Femur (tissue), 1 donor: ENCODE results near the gene TRIM67.
A peak's percentile ranks its signal among the peaks of the same experiment; 100 is the strongest.
"Not testable (repeated sequence)": the region's sequence is repeated elsewhere in the genome, so short reads cannot be mapped to it uniquely, and the experiment has no call there.

Experiments
- DNase-seq: peaks from one replicate; pipeline ENCODE4 v3.0.0-alpha.2; 2017

Gene TRIM67

DNA sequence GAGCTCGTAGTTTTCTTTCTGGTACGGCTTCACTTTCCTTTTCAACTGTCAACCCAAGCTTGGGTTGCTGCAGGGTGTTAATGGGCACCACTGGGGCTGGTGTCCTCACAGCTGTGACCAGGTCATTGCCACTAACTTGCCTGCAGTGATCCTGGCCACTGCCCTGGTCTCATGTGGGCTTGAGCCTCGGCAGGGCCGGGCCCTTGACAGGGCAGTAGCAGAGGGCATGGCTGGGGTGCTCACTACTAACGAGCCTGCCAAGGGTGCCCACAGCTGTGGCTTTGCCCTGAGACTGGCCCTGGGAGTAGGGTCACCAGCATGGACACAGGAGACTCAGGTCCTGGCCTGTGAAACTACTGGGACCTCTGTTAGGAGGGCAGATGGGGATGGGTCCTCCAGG is 47.7 kb downstream of the TRIM67 start:
- DNase-seq = no peak

DNA sequence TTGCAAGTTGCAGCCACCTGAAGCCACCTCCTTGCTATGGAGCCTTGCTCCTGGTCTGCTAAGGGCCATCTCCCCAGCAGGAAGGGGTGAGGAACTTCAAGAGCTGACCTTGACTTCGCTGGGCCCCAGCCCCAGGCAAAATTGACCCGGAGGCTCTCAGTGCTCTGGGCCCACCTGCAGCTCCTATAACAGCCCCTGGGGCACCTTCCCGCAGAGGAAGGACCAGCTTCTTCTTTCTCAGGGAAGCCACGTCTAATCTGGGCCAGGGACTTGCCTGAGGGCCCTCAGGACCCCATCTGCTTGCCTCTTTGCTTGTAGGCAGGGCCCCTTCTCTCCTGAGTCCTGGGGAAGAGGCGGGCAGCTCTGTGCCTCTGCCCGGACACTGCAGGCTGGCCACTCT is 48.3 kb downstream of the TRIM67 start:
- no peak for DNase-seq

DNA sequence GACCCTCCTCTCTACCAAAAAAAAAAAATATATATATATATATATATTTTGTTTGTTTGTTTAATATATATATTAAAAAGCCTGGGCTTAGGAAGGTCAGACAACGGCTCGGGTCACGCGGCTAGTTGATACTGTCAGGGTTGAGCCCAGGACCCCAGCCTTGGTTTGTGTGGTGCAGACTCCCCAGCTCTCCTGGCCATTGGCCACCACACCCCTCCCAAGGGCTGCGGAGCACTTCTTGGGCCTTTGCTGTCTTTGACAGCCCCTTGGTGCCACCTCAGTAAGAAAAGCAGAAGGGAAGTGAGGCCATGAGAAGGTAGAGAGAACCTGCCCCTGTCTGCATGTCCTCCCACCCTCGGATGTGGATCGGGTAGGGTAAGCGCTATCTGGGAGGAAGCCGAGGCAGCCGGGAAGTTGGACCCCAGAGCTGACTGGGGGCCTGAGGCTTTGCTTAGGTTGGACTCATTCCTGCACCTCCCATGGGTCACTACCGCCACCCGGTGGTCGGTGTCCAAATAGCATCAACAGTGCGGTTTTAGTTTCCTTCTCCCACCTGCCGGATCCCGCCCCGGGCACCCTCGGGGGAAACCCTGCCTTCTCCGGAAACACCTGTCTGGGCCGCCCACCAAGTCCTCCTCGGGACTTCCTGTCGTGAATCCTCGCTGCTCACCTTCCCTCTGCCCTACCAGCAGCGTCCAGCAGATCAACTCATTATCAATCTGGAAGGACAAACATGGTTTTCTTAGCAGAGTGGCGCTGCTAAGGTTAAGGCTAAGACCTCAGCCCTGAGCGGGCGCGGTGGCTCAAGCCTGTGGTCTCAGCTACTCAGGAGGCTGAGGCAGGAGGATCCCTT is 49.4 kb downstream of the TRIM67 start:
- DNase-seq = peak; percentile 86

DNA sequence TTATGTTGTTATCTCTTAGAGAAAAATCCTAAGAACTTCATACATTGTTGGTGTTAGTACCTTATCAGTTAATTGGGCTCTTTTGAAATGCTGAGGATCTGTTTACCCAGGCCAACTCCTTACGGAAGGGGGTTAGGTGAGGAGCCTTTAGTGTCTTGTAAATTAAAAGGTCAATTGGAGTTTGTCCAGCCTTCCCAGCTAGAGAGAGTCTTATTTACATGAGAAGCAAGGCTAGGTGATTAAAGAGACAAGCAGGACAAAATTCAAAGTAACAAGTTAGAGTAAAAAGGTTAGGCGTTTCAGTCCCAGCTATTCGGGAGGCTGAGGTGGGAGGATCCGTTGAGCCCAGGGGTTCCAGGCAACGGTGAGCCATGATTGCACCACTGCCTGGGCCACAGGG is 50.4 kb downstream of the TRIM67 start:
- DNase-seq = not testable (repeated sequence)

DNA sequence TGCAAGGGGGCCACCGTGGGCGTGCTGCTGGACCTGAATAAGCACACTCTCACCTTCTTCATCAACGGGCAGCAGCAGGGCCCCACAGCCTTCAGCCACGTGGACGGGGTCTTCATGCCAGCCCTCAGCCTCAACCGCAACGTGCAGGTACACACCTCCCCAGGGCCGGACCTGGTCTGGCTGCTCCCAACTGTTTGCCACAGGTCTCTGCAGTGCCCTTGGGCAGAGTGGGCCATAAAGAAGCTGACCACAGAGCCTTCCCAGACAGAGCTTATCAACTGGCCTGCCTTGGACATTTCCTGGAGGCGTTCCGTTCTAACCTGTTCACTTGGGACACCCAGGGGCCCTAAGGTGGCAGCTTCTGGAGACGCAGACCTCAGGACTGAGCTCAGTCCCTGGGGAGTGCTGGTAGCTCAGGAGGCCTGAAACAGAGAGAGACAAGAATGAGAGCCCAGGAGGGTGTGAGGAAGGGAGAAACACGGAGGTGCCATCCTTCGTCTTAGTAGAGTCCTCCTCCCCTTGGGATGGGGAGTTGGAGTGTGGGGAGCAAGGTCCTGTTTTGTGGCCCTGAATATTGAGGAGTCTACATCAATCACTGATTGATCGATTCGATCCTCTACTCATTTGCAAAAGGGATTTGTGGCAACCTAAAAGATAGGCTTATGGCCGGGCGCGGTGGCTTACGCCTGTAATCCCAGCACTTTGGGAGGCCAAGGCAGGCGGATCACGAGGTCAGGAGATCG is 52.1 kb downstream of the TRIM67 start:
- DNase-seq = no peak

DNA sequence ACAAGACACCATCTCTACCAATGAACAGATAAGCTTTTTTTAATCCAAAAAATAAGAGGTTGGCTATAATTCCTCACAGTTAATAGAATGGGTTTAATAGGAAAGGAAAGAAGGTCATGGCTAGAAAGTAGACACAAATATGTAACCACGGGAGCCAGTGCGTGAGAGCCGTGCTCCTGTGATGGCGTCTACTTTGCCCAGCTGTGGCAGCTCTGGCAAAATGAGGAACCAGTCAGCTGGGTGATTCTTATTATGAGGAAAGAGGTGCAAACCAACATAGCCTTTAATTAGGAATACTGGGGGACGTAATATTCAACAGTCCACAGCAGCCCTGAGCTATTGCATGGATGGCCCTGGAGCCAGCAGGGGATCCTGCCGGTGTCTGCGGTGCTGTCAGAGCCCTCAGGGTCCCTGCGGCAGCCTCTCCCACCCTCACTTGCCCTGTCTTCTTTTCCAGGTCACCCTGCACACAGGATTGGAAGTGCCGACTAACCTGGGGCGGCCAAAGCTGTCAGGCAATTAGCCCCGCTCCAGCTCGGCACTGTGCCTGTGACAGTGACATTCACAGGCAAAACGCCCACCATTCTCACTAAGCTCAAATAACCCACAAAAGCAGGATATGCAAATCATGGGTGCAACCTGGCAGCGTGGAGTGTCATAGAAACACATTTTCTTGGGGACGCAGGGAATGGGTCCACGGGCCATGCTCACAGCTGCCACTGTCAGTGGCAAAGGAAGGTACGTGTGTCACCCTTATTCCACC is 53.2 kb downstream of the TRIM67 start:
- no peak for DNase-seq

DNA sequence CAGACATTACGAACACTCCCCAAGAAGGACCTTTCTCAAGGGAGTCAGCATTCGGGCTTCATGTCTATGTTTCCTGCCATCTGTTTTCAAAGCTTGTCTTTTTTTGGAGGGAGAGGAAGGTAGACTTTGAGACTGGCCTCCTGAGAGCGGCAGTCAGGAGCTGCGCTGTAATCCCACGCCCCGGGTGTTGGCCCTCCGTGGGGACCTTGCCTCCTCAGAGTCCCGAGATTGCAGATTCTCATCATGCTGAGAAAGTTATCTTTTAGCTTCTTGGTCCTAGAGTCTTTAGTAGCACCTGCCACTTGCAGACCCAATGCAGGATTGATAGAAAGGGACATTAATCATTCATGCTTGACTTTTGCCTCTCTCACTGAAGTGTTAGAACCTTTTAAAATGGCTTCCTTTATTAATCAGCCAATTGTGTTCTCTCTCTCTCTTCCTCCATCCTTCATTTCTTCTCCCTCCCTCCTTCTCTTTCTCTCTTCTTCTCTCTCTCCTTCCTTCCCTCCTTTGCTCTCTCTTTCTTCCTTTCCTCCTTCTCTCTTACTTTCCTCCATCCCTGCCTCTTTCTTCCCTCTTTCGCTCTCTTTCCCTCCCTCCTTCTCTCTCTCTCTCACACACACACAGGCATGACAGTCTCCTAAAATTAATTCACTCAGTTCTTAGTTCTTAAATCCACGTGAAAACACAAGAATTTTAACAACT is 54.0 kb downstream of the TRIM67 start:
- no peak for DNase-seq

DNA sequence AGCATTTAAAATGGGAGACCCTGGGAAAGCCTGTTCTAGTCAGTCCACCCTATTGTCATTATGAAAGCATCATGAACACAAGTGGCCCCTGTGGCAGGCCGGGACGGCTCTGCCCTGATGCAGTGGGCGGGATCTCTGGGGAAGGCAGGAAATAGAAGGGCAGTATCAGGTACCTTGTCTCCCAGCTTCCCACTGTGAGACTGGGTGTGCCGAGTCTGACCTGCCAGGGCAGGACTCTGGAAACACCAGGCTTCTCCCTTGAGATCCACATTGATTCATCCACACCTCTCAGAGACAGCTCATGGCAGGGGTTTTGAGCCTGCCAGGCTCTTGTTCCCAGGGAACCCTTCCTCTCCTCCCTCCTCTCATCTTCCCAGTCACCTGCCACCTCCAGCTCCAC is 54.6 kb downstream of the TRIM67 start:
- DNase-seq = no peak

DNA sequence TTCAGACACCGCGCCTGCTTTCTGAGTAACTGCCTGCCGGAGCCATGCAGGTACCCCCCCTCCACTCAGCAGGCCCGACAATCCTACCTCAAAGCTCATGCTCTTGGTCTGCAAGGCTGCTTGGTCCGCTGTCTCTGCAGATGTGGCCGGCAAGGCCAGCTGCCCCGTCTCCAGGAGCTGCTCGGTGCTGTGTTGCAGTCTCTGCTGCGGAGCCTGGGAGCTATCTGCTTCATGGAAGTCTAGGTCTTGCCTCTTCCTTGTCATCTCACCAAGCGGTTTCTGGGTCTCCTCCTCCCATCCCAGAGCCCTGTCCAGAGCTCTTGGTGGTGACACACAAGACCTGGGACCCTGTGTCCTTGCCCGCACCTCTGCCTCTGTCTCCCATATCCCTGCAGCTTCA is 55.2 kb downstream of the TRIM67 start:
- no peak for DNase-seq

DNA sequence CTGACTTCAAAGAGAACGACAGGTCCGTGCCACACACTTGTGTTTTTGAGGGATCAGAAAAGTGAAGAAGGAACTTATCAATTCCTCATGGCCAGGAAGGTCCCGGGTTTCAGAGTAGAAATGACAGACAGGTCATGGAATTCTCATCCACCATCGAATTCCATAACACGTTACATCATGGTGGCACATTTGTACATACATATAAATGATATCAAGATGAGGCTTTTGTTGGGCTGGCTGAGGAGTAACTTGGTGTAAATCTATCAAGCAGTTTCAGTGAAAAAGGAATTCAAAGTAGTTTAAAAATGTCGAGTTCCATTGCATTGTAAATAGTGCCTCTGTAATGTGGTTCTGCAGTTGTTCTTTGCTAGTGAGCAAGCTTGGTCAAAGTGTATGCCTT is 56.2 kb downstream of the TRIM67 start:
- no peak for DNase-seq

DNA sequence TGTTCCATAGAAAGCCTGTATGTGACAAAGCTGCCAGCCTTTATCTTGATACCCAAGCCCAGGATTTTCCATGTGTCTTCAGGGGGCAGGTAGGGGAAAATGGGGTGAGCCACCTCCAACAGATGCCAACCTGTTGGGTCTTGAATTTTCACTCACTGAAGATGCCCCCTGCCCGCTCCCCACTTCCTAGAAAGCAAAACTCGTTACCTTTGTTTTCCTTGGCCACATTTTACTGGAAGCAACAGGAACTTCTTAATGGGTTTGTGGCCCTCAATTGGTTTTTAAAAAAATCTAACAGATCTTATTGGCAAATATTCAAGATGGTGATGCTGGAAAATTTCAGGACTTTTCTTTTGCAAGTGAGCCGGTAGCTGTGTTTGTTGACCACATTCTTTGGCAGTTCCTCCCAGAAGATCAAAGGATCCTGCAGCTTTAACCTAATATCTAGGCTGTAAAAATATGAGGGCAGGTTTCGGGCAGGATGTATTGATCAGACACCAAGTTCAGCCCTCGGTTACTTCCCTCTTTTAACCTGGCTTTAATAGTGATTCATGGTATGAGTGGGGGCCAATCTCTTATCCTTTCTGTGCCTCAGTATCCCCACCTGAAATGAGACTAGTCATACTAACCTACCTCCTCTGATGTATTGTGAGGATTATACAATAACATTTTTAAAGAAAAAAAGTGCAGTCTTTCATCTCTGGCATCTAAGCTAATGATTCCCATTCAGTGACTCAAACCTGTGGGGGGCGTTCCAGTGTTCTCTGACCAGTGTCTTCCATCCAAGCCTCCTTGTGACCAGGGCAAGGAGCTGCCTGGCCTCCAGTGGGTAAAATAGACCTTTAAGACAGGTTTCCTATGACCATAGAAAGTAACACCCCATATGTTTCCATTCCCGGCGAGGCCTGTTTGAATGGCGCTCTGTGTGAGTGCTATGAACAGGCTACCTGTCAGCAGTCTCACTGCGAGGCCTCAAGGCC is 57.9 kb downstream of the TRIM67 start:
- DNase-seq = no peak

DNA sequence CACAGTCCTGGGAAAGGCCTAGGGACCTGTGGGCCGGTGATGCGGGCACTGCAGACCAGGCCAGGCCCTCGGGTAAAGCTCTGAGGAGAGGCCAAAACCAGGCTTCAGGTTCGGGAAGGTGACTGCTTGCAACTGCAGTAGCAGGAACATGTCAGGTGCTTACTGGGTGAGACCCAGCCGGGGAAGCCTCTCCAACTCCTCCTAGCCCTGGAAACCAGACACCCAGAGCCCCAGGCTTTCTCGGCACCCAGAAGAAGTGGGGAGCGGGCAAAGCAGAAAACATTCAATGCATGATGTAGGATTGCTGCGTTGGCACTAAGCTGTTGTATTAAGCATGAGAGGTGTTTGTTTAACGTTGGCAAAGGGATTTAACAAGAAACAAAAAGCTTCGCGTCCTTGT is 58.9 kb downstream of the TRIM67 start:
- no peak for DNase-seq

DNA sequence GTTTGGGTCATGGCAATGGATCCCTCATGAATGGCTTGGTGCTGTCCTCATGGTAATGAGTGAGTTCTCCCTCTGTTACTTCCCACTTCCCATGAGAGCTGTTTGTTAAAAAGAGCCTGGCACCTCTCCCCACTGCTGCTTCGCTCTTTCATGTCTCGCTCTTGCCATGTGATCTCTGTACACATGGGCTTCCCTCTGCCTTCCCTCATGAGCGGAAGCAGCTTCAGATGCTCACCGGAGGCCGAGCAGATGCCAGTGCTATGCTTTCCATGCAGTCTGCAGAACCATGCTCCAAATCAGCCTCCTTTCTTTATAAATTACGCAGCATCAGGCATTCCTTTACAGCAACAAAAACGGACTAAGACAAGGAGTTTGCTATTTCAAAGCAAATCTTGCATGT is 64.3 kb downstream of the TRIM67 start:
- no peak for DNase-seq

DNA sequence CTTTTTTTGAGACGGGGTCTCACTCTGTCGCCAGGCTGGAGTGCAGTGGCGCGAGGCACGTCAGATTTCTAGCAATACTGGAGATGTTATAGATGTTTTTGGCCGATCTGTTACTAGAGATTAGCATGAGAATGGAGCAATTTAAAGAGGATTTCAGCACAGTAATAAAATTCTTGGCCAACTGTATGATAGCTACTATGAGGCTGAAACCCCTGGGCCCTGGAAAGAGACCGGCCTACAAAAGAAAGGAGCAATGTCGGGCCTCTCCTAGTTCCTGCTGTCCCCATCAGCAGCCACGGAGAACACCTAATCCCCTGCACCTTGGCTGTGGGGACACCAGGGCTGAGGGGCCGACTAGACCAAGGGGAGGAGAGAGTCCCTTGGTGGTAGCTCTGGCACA is 69.7 kb downstream of the TRIM67 start:
- DNase-seq = no peak

DNA sequence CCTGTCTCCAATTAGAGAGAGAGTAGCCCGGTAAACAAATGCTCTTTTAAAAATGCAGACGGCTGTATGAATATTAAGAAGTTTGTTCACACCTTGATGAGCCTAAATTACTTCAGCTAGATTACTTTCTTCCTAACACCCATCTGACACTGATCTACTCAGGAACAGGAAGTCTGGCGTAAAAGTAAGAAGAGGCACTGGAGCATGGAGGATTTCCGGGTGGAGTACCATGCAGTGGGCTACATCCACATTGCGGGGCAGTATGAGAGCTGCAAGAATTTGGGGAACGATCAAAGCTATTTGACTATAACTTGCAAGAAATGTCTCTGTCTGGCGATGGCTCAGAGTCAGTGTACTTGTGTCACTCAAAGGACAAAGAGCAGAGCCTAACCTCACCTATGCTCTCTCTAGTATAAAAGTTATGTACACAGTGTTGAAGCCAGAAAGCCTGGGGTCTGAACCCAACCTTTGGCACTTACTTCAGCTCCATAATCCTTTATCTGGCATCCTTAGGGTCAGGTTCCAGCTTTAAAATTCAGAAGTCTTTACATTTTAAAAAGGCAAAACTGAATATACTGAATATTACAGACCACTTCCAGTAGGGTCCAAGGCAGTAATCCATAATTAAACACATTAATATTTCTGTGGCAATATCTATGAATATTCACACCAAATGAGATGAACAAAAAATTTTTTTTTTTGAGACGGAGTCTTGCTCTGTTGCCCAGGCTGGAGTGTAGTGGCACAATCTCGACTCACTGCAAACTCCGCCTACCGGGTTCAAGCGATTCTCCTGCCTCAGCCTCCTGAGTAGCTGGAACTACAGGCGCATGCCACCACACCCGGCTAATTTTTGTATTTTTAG is 71.2 kb downstream of the TRIM67 start:
- DNase-seq = no peak

DNA sequence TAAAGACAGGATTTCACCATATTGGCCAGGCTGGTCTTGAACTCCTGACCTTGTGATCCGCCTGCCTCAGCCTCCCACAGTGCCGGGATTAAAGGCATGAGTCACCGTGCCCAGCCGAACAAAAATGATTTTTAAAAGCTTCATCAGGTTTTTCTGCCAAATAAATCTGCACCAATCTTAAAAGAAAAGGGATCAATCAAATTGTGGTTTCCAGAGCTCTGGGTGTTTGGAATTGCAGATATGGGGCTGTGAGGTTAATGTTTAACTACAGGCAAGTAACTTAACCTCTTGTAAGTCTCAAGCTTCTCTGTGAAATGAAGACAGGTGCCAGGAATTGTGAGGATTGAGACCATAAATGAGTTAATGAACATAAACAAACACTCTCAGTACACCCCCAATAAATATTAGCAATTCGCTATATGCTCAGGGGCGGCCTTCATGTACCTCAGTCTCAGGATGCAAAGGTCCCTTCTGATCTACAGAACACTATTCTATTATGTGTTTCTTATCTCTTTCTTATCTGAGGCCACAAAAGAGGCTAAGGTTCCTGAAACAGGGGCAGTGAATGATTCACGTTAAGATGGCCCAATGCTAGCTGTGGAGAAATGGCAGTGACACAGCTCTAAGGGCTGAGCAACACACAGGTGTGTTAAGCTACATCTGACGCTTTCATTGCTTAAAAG is 72.0 kb downstream of the TRIM67 start:
- DNase-seq = no peak

DNA sequence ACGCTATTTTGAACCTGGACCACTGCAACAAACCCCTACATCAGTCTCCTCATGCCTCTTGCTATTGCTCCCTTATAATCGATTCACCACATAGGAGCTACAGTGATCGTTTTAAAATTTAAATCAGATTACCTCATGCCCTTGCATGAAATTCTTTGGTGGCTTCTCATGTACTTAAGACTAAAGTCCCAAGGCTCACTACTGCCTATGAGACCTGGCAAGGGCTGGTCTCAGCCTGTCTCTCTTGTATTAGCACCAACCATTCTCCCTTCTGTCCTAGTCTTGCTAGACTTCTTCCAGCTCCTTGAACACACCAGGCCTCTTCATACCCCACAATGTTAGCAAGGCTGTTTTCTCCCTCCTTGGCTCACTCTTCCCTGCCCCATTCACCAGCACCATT is 72.6 kb downstream of the TRIM67 start:
- DNase-seq = no peak

DNA sequence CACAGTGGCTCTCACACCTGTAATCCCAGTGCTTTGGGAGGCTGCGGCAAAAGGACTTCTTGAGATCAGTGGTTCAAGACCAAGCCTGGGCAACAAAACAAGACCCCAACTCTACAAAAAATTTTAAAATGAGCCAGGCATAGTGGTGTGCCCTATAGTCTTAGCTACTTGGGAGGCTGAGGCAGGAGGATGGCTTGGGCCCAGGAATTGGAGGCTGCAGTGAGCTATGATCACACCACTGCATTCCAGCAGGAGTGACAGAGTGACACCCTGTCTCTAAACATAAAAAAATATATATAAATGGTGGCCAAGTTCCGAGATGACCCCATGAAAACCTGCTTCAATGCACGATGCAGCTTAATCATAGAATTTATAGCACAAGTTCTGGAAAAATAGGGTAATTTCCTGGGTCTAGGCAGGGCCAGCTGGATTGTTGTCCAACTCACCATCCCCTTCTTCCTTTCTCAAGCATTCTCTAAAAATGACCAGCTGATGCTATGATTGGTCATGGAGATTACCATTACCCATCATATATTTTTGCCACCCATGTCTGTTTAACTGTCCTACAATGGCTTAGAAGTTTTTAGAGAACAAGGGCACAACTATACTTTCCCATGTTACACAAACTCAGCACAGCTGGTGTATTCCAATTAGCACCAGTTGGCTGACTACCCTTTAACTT is 73.8 kb downstream of the TRIM67 start:
- DNase-seq = no peak

DNA sequence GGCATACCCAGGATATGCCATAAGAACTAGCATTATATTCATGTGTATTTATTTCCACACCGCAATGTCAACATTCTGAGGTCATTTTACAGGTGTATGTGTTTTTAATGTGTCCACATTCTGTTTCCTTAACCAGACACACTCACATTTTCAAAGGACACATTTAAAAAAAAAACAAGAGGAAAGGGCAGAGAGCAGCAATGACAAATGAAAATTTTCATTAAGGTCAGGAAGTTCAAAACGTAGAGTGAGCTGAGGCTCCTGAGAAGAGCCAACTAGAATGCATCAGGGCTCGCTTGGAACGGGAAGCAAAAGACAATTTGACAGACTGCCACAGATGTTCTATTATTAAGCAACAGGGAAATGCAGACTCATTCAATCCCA is 74.3 kb downstream of the TRIM67 start:
- no peak for DNase-seq

DNA sequence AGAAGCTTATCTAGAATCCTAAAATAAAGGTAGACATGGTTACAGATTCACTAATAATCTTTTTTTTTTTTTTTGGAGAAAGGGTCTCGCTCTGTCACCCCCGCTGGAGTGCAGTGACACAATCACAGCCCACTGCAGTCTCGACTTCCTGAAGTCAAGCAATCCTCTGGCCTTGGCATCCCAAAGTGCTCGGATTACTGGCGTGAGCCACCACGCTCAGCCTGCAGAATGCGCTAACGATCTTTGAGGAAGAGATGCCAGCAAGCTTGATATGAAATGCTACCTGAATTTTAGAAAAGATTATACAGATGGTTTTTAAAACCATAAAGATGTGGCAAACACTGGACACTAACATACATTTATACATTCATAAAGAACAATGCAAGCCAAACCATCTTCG is 75.1 kb downstream of the TRIM67 start:
- no peak for DNase-seq
